Endothelial cell of umbilical vein (primary cell): ENCODE results near the gene DTD1. TPM values are rescaled to one million over a fixed set of nuclear protein-coding genes. Genes with fewer than 3 reads are reported as not detected.
"Not testable (repeated sequence)": the region's sequence is repeated elsewhere in the genome, so short reads cannot be mapped to it uniquely, and the experiment has no call there.

Experiments
- BruUV-seq: library from RNA; stranded (reverse); fragments of 400-500 nt; replicated peaks from 2 replicates; lab custom pipeline; 2021; lab: Mats Ljungman, UMichigan
- CTCF ChIA-PET: fragments of 300-600, 350-600 bp; sonication (Branson Sonifier 250); formaldehyde crosslinking; loops from one replicate; lab custom pipeline; 2021; ENCODE audit warnings: antibody characterized with exemption, inconsistent platforms; lab: Charles Lee
- POLR2A ChIA-PET: fragments of 300-600, 350-600 bp; sonication (Branson Sonifier 250); formaldehyde crosslinking; loops from one replicate; lab custom pipeline; 2021; ENCODE audit warnings: antibody characterized with exemption, inconsistent platforms; lab: Charles Lee
- DNase-seq: peaks from one replicate; pipeline ENCODE4 v3.0.0-alpha.2; 2011; ENCODE audit warnings: low read depth, low spot score
- FAIRE-seq: peaks from 2 replicates; lab custom pipeline; 2011; peaks lifted over from hg19 to GRCh38; lab: Jason Lieb, UNC
- H2AFZ ChIP-seq: 2 replicates; pipeline ENCODE4 v1.6.0; 2012; ENCODE audit warnings: low read depth, low read length, control low read depth, inconsistent platforms
- H3K27ac ChIP-seq: 2 replicates; pipeline ENCODE4 v1.5.1; 2011; ENCODE audit warnings: low read depth, mild to moderate bottlenecking, control low read depth, low read length, moderate library complexity; ENCODE audit not compliant: insufficient read depth
- H3K27me3 ChIP-seq, 2 experiments: 2 replicates each; pipeline versions ENCODE4 v1.6.0 to v1.6.1; 2011; ENCODE audit warnings: low read length in 2 of 2, mixed read lengths in 1 of 2; ENCODE audit not compliant: control insufficient read depth in 2 of 2, insufficient read depth in 2 of 2
- H3K36me3 ChIP-seq, 2 experiments: 2 replicates in 1 of 2; 3 replicates in 1 of 2; pipeline ENCODE4 v1.5.1; 2011; ENCODE audit warnings: low read length in 2 of 2, mild to moderate bottlenecking in 1 of 2, moderate library complexity in 1 of 2; ENCODE audit not compliant: control insufficient read depth in 2 of 2, insufficient read depth in 2 of 2; ENCODE audit errors: extremely low read depth in 1 of 2
- H3K4me1 ChIP-seq: 3 replicates; pipeline ENCODE4 v1.5.1; 2011; ENCODE audit warnings: mild to moderate bottlenecking, low read length; ENCODE audit not compliant: control insufficient read depth, insufficient read depth; ENCODE audit errors: extremely low read depth
- H3K4me2 ChIP-seq: 2 replicates; pipeline ENCODE4 v1.6.1; 2011; ENCODE audit warnings: low read length, control low read depth, mixed read lengths; ENCODE audit not compliant: insufficient read depth
- H3K4me3 ChIP-seq, 3 experiments: fragments of 200-600 bp in 1 of 3; sonication (generic), shearing (Covaris generic) in 1 of 3; replicated peaks in 1 of 3; 2 replicates each; pipeline ENCODE4 v1.5.1; 2011 to 2016; ENCODE audit warnings: control low read depth in 3 of 3, low read length in 3 of 3, mild to moderate bottlenecking in 2 of 3, inconsistent platforms in 1 of 3, low read depth in 1 of 3, moderate library complexity in 1 of 3; ENCODE audit not compliant: insufficient read depth in 1 of 3
- H3K79me2 ChIP-seq: 2 replicates; pipeline ENCODE4 v1.6.0; 2012; ENCODE audit warnings: low read length, inconsistent platforms; ENCODE audit not compliant: control insufficient read depth, insufficient read depth
- H3K9ac ChIP-seq: replicated peaks from 2 replicates; pipeline ENCODE3; 2011; ENCODE audit warnings: low read length, control low read depth; ENCODE audit not compliant: insufficient read depth; ENCODE audit errors: extremely low read depth
- H3K9me1 ChIP-seq: replicated peaks from 3 replicates; pipeline ENCODE4 v1.6.0; 2011; ENCODE audit warnings: mild to moderate bottlenecking, low read length; ENCODE audit not compliant: control insufficient read depth, insufficient read depth; ENCODE audit errors: extremely low read depth
- H3K9me3 ChIP-seq: replicated peaks from 2 replicates; pipeline ENCODE4 v1.5.1; 2012; ENCODE audit warnings: low read length, inconsistent platforms; ENCODE audit not compliant: control insufficient read depth, insufficient read depth
- H4K20me1 ChIP-seq: replicated peaks from 2 replicates; pipeline ENCODE3; 2011; ENCODE audit warnings: mild to moderate bottlenecking, low read length; ENCODE audit not compliant: control insufficient read depth, insufficient read depth; ENCODE audit errors: extremely low read depth
- EZH2 ChIP-seq: IDR thresholded peaks from 2 replicates; pipeline ENCODE4 v1.6.1; 2012; ENCODE audit warnings: borderline replicate concordance, low read depth, mild to moderate bottlenecking, moderate library complexity, low read length, inconsistent platforms; ENCODE audit not compliant: severe bottlenecking
- FOS ChIP-seq: IDR thresholded peaks from 2 replicates; pipeline ENCODE4 v1.6.1; 2011; ENCODE audit warnings: mild to moderate bottlenecking, low read length, moderate library complexity, borderline replicate concordance; ENCODE audit not compliant: insufficient read depth
- GATA2 ChIP-seq: IDR thresholded peaks from 2 replicates; pipeline ENCODE4 v1.7.0; 2011; ENCODE audit warnings: low read depth, mild to moderate bottlenecking, moderate library complexity, mixed read lengths, low read length; ENCODE audit not compliant: insufficient read length, insufficient read depth
- JUN ChIP-seq: IDR thresholded peaks from 2 replicates; pipeline ENCODE4 v1.6.1; 2011; ENCODE audit warnings: borderline replicate concordance, low read depth; ENCODE audit not compliant: insufficient read length, insufficient read depth
- MYC ChIP-seq: IDR thresholded peaks from one replicate; pipeline ENCODE4 v1.6.1; 2011; ENCODE audit warnings: mild to moderate bottlenecking, low read depth, low read length
- POLR2A ChIP-seq: IDR thresholded peaks from 2 replicates; pipeline ENCODE4 v1.6.1; 2012; ENCODE audit warnings: low read depth, mild to moderate bottlenecking, control low read depth, low read length
- dilution Hi-C: fragments of 300-500 bp; cut with MboI; formaldehyde crosslinking; loops from one replicate; pipeline ENCODE4 v1.15.0; 2019; ENCODE audit warnings: low sequenced_read_pairs; ENCODE audit not compliant: extremely low pct_ligation_motif_present
- intact Hi-C: fragments of 100-400 bp; cut with micrococcal nuclease; formaldehyde crosslinking; loops from one replicate; pipeline ENCODE4 v1.10.0; 2022
- polyA plus RNA-seq, 4 experiments: library from polyadenylated mRNA; depleted of rRNA in 3 of 4; stranded (reverse) in 3 of 4; unstranded in 1 of 4; fragments of >200 nt; gene quantifications; 2 replicates each; pipeline versions ENCODE4 v1.2.1 to v1.2.3, GENCODE V29; 2011 to 2012; ENCODE audit warnings: missing spikeins in 1 of 4
- total RNA-seq: library from RNA; stranded (reverse); gene quantifications from 2 replicates; pipeline ENCODE4 v1.2.3, GENCODE V29; 2021
- TF ChIP-seq, protein P1 (sequence below), 2 donors: IDR thresholded peaks; 1 replicate in 1 of 2; 2 replicates in 1 of 2; pipeline ENCODE4 v1.5.1; 2011; ENCODE audit warnings: low read length in 2 of 2, mild to moderate bottlenecking in 2 of 2, moderate library complexity in 2 of 2, control low read depth in 1 of 2, inconsistent platforms in 1 of 2, low read depth in 1 of 2; ENCODE audit not compliant: insufficient read depth in 1 of 2; ENCODE audit errors: extremely low read depth in 1 of 2
- TF ChIP-seq, protein P2 (sequence below): IDR thresholded peaks from 2 replicates; pipeline ENCODE4 v1.6.1; 2011; ENCODE audit not compliant: insufficient read depth, insufficient read length

The DTD1 gene
- total and polyA plus RNA-seq, 2 donors (not counting 3 experiments of a cell fraction or from before 2014, with no cell fraction given), result 48.2 to 50.8 TPM

DNA sequence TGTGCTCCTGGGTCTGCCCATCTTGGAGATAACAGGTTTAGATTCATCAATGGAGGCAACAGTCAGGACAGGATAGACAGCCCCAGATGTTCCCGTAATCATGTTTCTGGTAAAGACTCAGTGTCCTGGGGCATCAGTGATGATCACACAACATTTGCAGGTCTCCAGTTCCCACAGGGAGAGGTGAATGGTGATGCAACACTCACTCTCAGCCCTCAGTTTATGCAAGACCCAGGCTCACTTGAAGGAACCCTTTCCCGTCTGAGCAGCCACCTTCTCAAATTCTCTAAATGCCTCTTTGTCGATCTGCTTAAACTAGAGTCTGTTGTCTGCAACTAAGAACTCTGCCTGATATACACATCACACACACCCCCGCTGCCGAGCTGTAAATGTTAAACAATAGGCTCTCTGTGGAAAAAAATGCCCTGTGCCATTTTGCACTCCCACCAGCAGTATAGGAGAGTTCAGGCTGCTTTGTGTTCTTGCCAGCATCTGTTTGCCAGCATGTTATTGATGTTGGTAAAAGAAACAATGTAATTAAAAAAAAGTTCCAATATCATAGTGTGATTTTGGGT, 195.6 kb downstream of the DTD1 start:
- Histone ChIP-seq H3K4me1 (no peaks in the 10 kb centered on the region), H2AFZ (no peak overlapping the region), H3K36me3 (no peaks in the 10 kb centered on the region), H4K20me1 (no peaks in the 10 kb centered on the region), H3K4me2 (no peak overlapping the region), H3K9me1 (no peaks in the 10 kb centered on the region), H3K9ac (no peak overlapping the region), H3K27me3 (peaks cover 0 to 2% of the 10 kb centered on the region in 2 experiments), H3K9me3 (no peaks in the 10 kb centered on the region), H3K79me2 (no peaks in the 10 kb centered on the region), H3K4me3 (no peak overlapping the region), H3K27ac (no peak overlapping the region)
- TF ChIP-seq, protein P1, sequence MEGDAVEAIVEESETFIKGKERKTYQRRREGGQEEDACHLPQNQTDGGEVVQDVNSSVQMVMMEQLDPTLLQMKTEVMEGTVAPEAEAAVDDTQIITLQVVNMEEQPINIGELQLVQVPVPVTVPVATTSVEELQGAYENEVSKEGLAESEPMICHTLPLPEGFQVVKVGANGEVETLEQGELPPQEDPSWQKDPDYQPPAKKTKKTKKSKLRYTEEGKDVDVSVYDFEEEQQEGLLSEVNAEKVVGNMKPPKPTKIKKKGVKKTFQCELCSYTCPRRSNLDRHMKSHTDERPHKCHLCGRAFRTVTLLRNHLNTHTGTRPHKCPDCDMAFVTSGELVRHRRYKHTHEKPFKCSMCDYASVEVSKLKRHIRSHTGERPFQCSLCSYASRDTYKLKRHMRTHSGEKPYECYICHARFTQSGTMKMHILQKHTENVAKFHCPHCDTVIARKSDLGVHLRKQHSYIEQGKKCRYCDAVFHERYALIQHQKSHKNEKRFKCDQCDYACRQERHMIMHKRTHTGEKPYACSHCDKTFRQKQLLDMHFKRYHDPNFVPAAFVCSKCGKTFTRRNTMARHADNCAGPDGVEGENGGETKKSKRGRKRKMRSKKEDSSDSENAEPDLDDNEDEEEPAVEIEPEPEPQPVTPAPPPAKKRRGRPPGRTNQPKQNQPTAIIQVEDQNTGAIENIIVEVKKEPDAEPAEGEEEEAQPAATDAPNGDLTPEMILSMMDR (IDR thresholded peaks at IDR 0.05; ENCODE audit: extremely low read depth in 1 of 2, insufficient read depth in 1 of 2, low read depth in 1 of 2, low read length in 2 of 2), result no peak
- no peak for TF ChIP-seq EZH2
- no peak for TF ChIP-seq GATA2
- no peak for TF ChIP-seq FOS
- TF ChIP-seq JUN, result no peak
- TF ChIP-seq MYC, result no peak
- TF ChIP-seq POLR2A, result no peak
- TF ChIP-seq, protein P2, sequence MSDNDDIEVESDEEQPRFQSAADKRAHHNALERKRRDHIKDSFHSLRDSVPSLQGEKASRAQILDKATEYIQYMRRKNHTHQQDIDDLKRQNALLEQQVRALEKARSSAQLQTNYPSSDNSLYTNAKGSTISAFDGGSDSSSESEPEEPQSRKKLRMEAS, result no peak
- POLR2A ChIA-PET, result no interaction called here
- FAIRE-seq (no peak), DNase-seq (no peak)
- dilution Hi-C loops, result no loop called here
- intact Hi-C loops, result no loop called here
- CTCF ChIA-PET, result no interaction called here
- BruUV-seq, result no TSS peak

DNA sequence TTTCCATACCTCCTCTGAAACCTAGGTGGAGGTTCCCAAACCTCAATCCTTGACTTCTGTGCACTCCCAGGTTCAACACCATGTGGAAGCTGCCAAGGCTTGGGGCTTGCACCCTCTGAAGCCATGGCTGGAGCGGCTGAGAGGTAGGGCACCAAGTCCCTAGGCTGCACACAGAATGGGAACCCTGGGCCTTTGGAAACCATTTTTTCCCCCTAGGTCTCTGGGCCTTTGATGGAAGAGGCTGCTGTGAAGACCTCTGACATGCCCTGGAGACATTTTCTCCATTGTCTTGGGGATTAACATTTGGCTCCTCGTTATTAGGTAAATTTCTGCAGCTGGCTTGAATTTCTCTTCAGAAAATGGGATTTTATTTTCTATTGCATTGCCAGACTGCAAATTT, 199.2 kb downstream of the DTD1 start:
- H3K79me2 ChIP-seq, H3K4me3 ChIP-seq, H3K27me3 ChIP-seq, H3K9me3 ChIP-seq, H3K36me3 ChIP-seq, intact Hi-C loops, H3K4me2 ChIP-seq, H3K9me1 ChIP-seq, dilution Hi-C loops, H3K9ac ChIP-seq, CTCF ChIA-PET, FAIRE-seq, H3K4me1 ChIP-seq, H4K20me1 ChIP-seq, H3K27ac ChIP-seq, H2AFZ ChIP-seq, DNase-seq, BruUV-seq, POLR2A ChIA-PET: not testable (repeated sequence)
